SK-N-SH (cell line): Measurements from ENCODE around the gene CEP63. TPM values are rescaled to one million over a fixed set of nuclear protein-coding genes. Genes with fewer than 3 reads are reported as not detected.
"Not testable (repeated sequence)": the region's sequence is repeated elsewhere in the genome, so short reads cannot be mapped to it uniquely, and the experiment has no call there.

Experiments used
- CTCF ChIA-PET: fragments of 300-600, 350-600 bp; formaldehyde crosslinking; extraction: SDS; loops from one replicate; lab custom pipeline; 2021; lab: Yijun Ruan, JAX
- POLR2A ChIA-PET: fragments of 350-600 bp; sonication (Branson Sonifier 250); formaldehyde crosslinking; extraction: SDS; loops from one replicate; lab custom pipeline; 2020; ENCODE audit warnings: antibody characterized with exemption, inconsistent platforms; lab: Yijun Ruan, JAX
- DNase-seq: peaks from one replicate; pipeline ENCODE4 v3.0.0; 2012
- H2AFZ ChIP-seq: fragments of 200-600 bp; sonication (generic); 2 replicates; pipeline ENCODE4 v1.8.1; 2016; ENCODE audit warnings: antibody characterized with exemption, mild to moderate bottlenecking, low read depth
- H3F3A ChIP-seq: fragments of 200-600 bp; sonication (generic); replicated peaks from 2 replicates; pipeline ENCODE3; 2016; ENCODE audit warnings: antibody characterized with exemption, mild to moderate bottlenecking; ENCODE audit not compliant: insufficient read depth
- H3K27ac ChIP-seq, 2 experiments: fragments of 200-500 bp in 1 of 2; fragments of 200-600 bp in 1 of 2; sonication (Bioruptor generic) in 1 of 2; sonication (generic), shearing (Covaris generic) in 1 of 2; 2 replicates each; pipeline versions ENCODE4 v1.5.1 to v1.6.1; 2014 to 2016; ENCODE audit warnings: low read depth in 2 of 2, inconsistent platforms in 1 of 2, low read length in 1 of 2, mild to moderate bottlenecking in 1 of 2, mixed read lengths in 1 of 2
- H3K27me3 ChIP-seq: fragments of 200-600 bp; sonication (generic), shearing (Covaris generic); 2 replicates; pipeline ENCODE4 v1.6.1; 2016; ENCODE audit warnings: mixed run types; ENCODE audit not compliant: insufficient read depth
- H3K36me3 ChIP-seq, 2 experiments: fragments of 200-500 bp in 1 of 2; fragments of 200-600 bp in 1 of 2; sonication (Bioruptor generic) in 1 of 2; sonication (generic) in 1 of 2; replicated peaks in 1 of 2; 2 replicates each; pipeline versions ENCODE3 to v1.5.1; 2014 to 2016; ENCODE audit warnings: low read length in 1 of 2, mild to moderate bottlenecking in 1 of 2; ENCODE audit not compliant: insufficient read depth in 2 of 2, control insufficient read depth in 1 of 2
- H3K4me1 ChIP-seq, 2 experiments: fragments of 200-500 bp in 1 of 2; fragments of 200-600 bp in 1 of 2; sonication (Bioruptor generic) in 1 of 2; sonication (generic), shearing (Covaris generic) in 1 of 2; 2 replicates each; pipeline versions ENCODE4 v1.5.1 to v1.6.1; 2014 to 2016; ENCODE audit warnings: low read depth in 1 of 2, low read length in 1 of 2, mixed run types in 1 of 2; ENCODE audit not compliant: insufficient read depth in 2 of 2, control insufficient read depth in 1 of 2
- H3K4me2 ChIP-seq: fragments of 200-600 bp; sonication (generic), shearing (Covaris generic); 2 replicates; pipeline ENCODE4 v1.6.1; 2017; ENCODE audit warnings: mixed run types
- H3K4me3 ChIP-seq, 2 experiments: fragments of 200-500 bp in 1 of 2; fragments of 200-600 bp in 1 of 2; sonication (Bioruptor generic) in 1 of 2; sonication (generic), shearing (Covaris generic) in 1 of 2; 2 replicates each; pipeline versions ENCODE4 v1.5.1 to v1.8.1; 2014 to 2016; ENCODE audit warnings: low read depth in 2 of 2, inconsistent platforms in 1 of 2, low read length in 1 of 2, mild to moderate bottlenecking in 1 of 2, mixed read lengths in 1 of 2, moderate library complexity in 1 of 2
- H3K79me2 ChIP-seq: fragments of 200-600 bp; sonication (generic); 2 replicates; pipeline ENCODE4 v1.8.1; 2017; ENCODE audit warnings: mild to moderate bottlenecking; ENCODE audit not compliant: insufficient read depth
- H3K9ac ChIP-seq: fragments of 200-600 bp; sonication (generic); 2 replicates; pipeline ENCODE4 v1.6.1; 2017; ENCODE audit warnings: mixed run types
- H3K9me2 ChIP-seq: fragments of 200-600 bp; sonication (generic); 2 replicates; pipeline ENCODE4 v1.6.1; 2017; ENCODE audit warnings: mixed run types
- H3K9me3 ChIP-seq: fragments of 200-600 bp; sonication (generic); 2 replicates; pipeline ENCODE4 v1.6.1; 2017; ENCODE audit warnings: mixed run types, mild to moderate bottlenecking, moderate library complexity
- H4K20me1 ChIP-seq: fragments of 200-600 bp; sonication (generic); 2 replicates; pipeline ENCODE4 v1.6.1; 2017; ENCODE audit warnings: mild to moderate bottlenecking, mixed run types; ENCODE audit not compliant: insufficient read depth
- CHD2 ChIP-seq: fragments of 150-350 bp; IDR thresholded peaks from 2 replicates; pipeline ENCODE4 v1.6.1; 2018; ENCODE audit warnings: low read length; ENCODE audit not compliant: partially characterized antibody
- ELF1 ChIP-seq: IDR thresholded peaks from 2 replicates; pipeline ENCODE4 v1.4.0; 2012
- EP300 ChIP-seq, 2 experiments: IDR thresholded peaks; 2 replicates each; pipeline versions ENCODE4 v1.4.0 to v1.6.1; 2012; ENCODE audit warnings: borderline replicate concordance in 1 of 2, low read depth in 1 of 2, low read length in 1 of 2
- EZH2phosphoT487 ChIP-seq: fragments of 200-600 bp; sonication (generic); IDR thresholded peaks from 2 replicates; pipeline ENCODE4 v1.6.1; 2017; ENCODE audit warnings: low read depth, mixed run types, mild to moderate bottlenecking, antibody characterized with exemption, moderate library complexity, borderline replicate concordance
- FOSL2 ChIP-seq: IDR thresholded peaks from 2 replicates; pipeline ENCODE4 v1.4.0; 2012; ENCODE audit warnings: low read depth, mild to moderate bottlenecking, moderate library complexity, borderline replicate concordance
- FOXJ3 ChIP-seq: sonication (generic); formaldehyde crosslinking; IDR thresholded peaks from 2 replicates; pipeline ENCODE4 v1.5.1; 2020; ENCODE audit warnings: mild to moderate bottlenecking, missing genetic modification reagents
- FOXM1 ChIP-seq: IDR thresholded peaks from 2 replicates; pipeline ENCODE4 v1.4.0; 2012; ENCODE audit warnings: low read depth, mild to moderate bottlenecking
- GATA2 ChIP-seq: sonication (generic); formaldehyde crosslinking; IDR thresholded peaks from 2 replicates; pipeline ENCODE4 v1.5.0; 2020; ENCODE audit warnings: mild to moderate bottlenecking, missing genetic modification reagents
- JUND ChIP-seq: IDR thresholded peaks from 2 replicates; pipeline ENCODE4 v1.4.0; 2012
- MAX ChIP-seq: IDR thresholded peaks from 2 replicates; pipeline ENCODE4 v1.4.0; 2012; ENCODE audit warnings: low read depth
- MEF2A ChIP-seq: IDR thresholded peaks from 2 replicates; pipeline ENCODE4 v1.4.0; 2012; ENCODE audit warnings: low read depth, borderline replicate concordance
- POLR2AphosphoS5 ChIP-seq: IDR thresholded peaks from 2 replicates; pipeline ENCODE4 v1.6.1; 2012; ENCODE audit warnings: low read depth, low read length
- RAD21 ChIP-seq: IDR thresholded peaks from 2 replicates; pipeline ENCODE4 v1.6.1; 2012; ENCODE audit warnings: mild to moderate bottlenecking, low read length
- RXRA ChIP-seq: IDR thresholded peaks from 2 replicates; pipeline ENCODE4 v1.4.0; 2012; ENCODE audit warnings: low read depth, mild to moderate bottlenecking, borderline replicate concordance
- SMC3 ChIP-seq: IDR thresholded peaks from 2 replicates; pipeline ENCODE4 v1.6.1; 2012; ENCODE audit warnings: low read depth, low read length, improper control_type of control experiment
- TAF1 ChIP-seq: IDR thresholded peaks from 2 replicates; pipeline ENCODE4 v1.6.1; 2012; ENCODE audit warnings: low read depth, mild to moderate bottlenecking, low read length, moderate library complexity, borderline replicate concordance
- TCF12 ChIP-seq: IDR thresholded peaks from 2 replicates; pipeline ENCODE4 v1.4.0; 2012
- USF1 ChIP-seq: IDR thresholded peaks from 2 replicates; pipeline ENCODE4 v1.4.0; 2012; ENCODE audit warnings: low read depth, borderline replicate concordance
- USF2 ChIP-seq: fragments of 150-350 bp; IDR thresholded peaks from 2 replicates; pipeline ENCODE4 v1.6.1; 2017; ENCODE audit warnings: antibody characterized with exemption, low read length, low read depth, borderline replicate concordance
- WGBS: methylation state at CpG from one replicate; pipeline ENCODE4 v1.1.6; 2017; ENCODE audit warnings: low lambda C conversion rate; 5-methylcytosine and 5-hydroxymethylcytosine counted together
- polyA plus RNA-seq, 3 experiments: library from polyadenylated mRNA; depleted of rRNA; stranded (reverse); fragments of >200 nt; gene quantifications; 2 replicates each; pipeline ENCODE4 v1.2.3, GENCODE V29; 2012
- TF ChIP-seq, protein P1 (sequence below): IDR thresholded peaks from 2 replicates; pipeline ENCODE4 v1.6.1; 2012; ENCODE audit warnings: mild to moderate bottlenecking, low read depth, low read length, moderate library complexity
- TF ChIP-seq, protein P2 (sequence below): fragments of 200-600 bp; sonication (generic); IDR thresholded peaks from 2 replicates; pipeline ENCODE4 v1.6.1; 2017; ENCODE audit warnings: antibody characterized with exemption, mild to moderate bottlenecking, moderate library complexity
- TF ChIP-seq, protein P3 (sequence below): fragments of 150-350 bp; IDR thresholded peaks from 2 replicates; pipeline ENCODE4 v1.6.1; 2016; ENCODE audit warnings: mild to moderate bottlenecking, low read depth, low read length

Gene CEP63
- polyA plus RNA-seq, 1 of the 3 experiments (the other 2 are of a cell fraction), result 6.3 TPM

DNA sequence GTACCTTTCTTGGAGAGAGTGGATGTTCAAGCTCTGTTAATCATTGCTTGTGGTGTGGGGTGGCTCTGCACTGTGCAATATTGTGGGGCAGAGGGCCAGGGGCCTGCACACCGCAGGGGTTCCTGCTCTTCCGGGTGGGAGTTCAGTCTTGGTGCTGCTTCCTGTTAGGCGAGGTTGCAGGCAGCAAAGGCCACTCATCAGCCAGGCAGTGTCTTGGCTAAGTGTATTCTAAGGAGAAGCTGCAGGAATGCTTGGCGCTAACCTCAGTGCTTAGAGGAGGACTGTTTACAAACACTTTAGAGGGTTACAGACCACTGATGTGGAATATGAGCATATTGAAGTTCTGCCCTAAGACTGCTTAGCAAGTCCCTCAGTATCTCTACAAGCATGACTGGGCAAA is 81.7 kb downstream of the CEP63 start (continued):
- TF ChIP-seq, protein P1, sequence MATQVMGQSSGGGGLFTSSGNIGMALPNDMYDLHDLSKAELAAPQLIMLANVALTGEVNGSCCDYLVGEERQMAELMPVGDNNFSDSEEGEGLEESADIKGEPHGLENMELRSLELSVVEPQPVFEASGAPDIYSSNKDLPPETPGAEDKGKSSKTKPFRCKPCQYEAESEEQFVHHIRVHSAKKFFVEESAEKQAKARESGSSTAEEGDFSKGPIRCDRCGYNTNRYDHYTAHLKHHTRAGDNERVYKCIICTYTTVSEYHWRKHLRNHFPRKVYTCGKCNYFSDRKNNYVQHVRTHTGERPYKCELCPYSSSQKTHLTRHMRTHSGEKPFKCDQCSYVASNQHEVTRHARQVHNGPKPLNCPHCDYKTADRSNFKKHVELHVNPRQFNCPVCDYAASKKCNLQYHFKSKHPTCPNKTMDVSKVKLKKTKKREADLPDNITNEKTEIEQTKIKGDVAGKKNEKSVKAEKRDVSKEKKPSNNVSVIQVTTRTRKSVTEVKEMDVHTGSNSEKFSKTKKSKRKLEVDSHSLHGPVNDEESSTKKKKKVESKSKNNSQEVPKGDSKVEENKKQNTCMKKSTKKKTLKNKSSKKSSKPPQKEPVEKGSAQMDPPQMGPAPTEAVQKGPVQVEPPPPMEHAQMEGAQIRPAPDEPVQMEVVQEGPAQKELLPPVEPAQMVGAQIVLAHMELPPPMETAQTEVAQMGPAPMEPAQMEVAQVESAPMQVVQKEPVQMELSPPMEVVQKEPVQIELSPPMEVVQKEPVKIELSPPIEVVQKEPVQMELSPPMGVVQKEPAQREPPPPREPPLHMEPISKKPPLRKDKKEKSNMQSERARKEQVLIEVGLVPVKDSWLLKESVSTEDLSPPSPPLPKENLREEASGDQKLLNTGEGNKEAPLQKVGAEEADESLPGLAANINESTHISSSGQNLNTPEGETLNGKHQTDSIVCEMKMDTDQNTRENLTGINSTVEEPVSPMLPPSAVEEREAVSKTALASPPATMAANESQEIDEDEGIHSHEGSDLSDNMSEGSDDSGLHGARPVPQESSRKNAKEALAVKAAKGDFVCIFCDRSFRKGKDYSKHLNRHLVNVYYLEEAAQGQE, result no peak
- TF ChIP-seq USF1, result no peak

- CTCF ChIA-PET, result interaction anchor here (1.6 kb wide), 1 partner anchor 32 kb away, joined by 4 read pairs; no protein-coding TSS in a partner anchor
- no peaks in the 10 kb centered on the region for H3K27me3 ChIP-seq
- 76% methylated on average over 6 of the region's 6 CpGs for WGBS
Measured at GRCh38 chr3:134568790-134569189, 82.9 kb downstream of the CEP63 start.

DNA sequence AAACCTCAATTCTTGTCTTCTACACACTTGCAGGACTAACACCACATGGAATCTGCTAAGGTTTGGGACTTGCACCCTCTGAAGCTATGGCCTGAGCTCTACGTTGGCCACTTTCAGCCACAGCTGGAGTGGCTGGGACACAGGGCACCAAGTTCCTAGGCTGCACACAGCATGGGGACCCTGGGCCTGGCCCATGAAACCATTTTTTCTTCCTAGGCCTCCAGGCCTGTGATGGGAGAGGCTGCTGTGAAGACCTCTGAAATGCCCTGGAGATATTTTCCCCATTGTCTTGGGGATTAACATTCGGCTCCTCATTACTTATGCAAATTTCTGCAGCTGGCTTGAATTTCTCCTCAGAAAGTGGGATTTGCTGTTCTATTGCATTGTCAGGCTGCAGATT is 84.0 kb downstream of the CEP63 start:
- H3K27me3 ChIP-seq, CTCF ChIA-PET: not testable (repeated sequence)

More at GRCh38 chr3:134568790-134569189, 82.9 kb downstream of the CEP63 start:
- Histone ChIP-seq H3F3A (no peaks in the 10 kb centered on the region), H4K20me1 (no peaks in the 10 kb centered on the region), H3K36me3 (peaks cover 0 to 4% of the 10 kb centered on the region in 2 experiments), H3K4me1 (no peaks in the 10 kb centered on the region), H3K9me2 (no peaks in the 10 kb centered on the region), H3K79me2 (no peaks in the 10 kb centered on the region), H3K4me3 (no peak overlapping the region), H3K9me3 (no peaks in the 10 kb centered on the region), H3K9ac (no peak overlapping the region), H3K4me2 (no peak overlapping the region), H3K27ac (no peak overlapping the region), H2AFZ (no peak overlapping the region)
- DNase-seq, result no peak
- POLR2A ChIA-PET, result no interaction called here
- TF ChIP-seq, protein P2, sequence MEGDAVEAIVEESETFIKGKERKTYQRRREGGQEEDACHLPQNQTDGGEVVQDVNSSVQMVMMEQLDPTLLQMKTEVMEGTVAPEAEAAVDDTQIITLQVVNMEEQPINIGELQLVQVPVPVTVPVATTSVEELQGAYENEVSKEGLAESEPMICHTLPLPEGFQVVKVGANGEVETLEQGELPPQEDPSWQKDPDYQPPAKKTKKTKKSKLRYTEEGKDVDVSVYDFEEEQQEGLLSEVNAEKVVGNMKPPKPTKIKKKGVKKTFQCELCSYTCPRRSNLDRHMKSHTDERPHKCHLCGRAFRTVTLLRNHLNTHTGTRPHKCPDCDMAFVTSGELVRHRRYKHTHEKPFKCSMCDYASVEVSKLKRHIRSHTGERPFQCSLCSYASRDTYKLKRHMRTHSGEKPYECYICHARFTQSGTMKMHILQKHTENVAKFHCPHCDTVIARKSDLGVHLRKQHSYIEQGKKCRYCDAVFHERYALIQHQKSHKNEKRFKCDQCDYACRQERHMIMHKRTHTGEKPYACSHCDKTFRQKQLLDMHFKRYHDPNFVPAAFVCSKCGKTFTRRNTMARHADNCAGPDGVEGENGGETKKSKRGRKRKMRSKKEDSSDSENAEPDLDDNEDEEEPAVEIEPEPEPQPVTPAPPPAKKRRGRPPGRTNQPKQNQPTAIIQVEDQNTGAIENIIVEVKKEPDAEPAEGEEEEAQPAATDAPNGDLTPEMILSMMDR, result no peak
- TF ChIP-seq, protein P3, sequence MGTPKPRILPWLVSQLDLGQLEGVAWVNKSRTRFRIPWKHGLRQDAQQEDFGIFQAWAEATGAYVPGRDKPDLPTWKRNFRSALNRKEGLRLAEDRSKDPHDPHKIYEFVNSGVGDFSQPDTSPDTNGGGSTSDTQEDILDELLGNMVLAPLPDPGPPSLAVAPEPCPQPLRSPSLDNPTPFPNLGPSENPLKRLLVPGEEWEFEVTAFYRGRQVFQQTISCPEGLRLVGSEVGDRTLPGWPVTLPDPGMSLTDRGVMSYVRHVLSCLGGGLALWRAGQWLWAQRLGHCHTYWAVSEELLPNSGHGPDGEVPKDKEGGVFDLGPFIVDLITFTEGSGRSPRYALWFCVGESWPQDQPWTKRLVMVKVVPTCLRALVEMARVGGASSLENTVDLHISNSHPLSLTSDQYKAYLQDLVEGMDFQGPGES, result no peak
- TF ChIP-seq SMC3 (no peak), EZH2phosphoT487 (no peak), ELF1 (no peak), CHD2 (no peak), MAX (no peak), FOSL2 (no peak), POLR2AphosphoS5 (no peak), TCF12 (no peak), USF2 (no peak), JUND (no peak), MEF2A (no peak), RXRA (no peak), FOXM1 (no peak), TAF1 (no peak), EP300 (IDR thresholded peaks at IDR 0.05; ENCODE audit: borderline replicate concordance in 1 of 2, low read depth in 1 of 2, low read length in 1 of 2) (no peak), GATA2 (CRISPR knock-in tag) (no peak), RAD21 (no peak), FOXJ3 (CRISPR knock-in tag) (no peak)

More for the DNA sequence above, 84.0 kb downstream of the CEP63 start:
- POLR2A ChIA-PET, H3K9ac ChIP-seq, H3F3A ChIP-seq, H3K9me3 ChIP-seq, H3K4me3 ChIP-seq, H3K36me3 ChIP-seq, H3K9me2 ChIP-seq, H3K27ac ChIP-seq, H4K20me1 ChIP-seq, H3K4me1 ChIP-seq, DNase-seq, H2AFZ ChIP-seq, H3K4me2 ChIP-seq, H3K79me2 ChIP-seq: not testable (repeated sequence)
- 50% methylated on average over 2 of the region's 2 CpGs for WGBS
